ENCODE data around the gene FMNL2.

- no peak for TF ChIP-seq TAF1 (IDR thresholded peaks at IDR 0.05; ENCODE audit: low read depth, low read length)
- no peak for TF ChIP-seq POLR2AphosphoS5 (IDR thresholded peaks at IDR 0.05; ENCODE audit: low read depth, low read length)
- TF ChIP-seq POLR2A (IDR thresholded peaks at IDR 0.05; ENCODE audit: low read depth, low read length), result no peak
Measured at GRCh38 chr2:152638590-152638989, 303.6 kb downstream of the FMNL2 start.
